H9 (cell line): ENCODE results near the gene NTRK2. TPM values are rescaled to one million over a fixed set of nuclear protein-coding genes. Genes with fewer than 3 reads are reported as not detected.

Experiments used
- DNase-seq: peaks from one replicate; pipeline ENCODE4 v3.0.0-alpha.2; 2017
- H2AFZ ChIP-seq: one replicate; pipeline ENCODE4 v1.6.1; 2013; ENCODE audit warnings: mild to moderate bottlenecking, low read length, control low read depth, moderate library complexity
- H2AK5ac ChIP-seq: 2 replicates; pipeline ENCODE4 v1.6.1; 2013; ENCODE audit warnings: low read length, control low read depth, mixed read lengths; ENCODE audit not compliant: insufficient read length
- H2BK120ac ChIP-seq: one replicate; pipeline ENCODE4 v1.6.1; 2013; ENCODE audit warnings: low read depth, mild to moderate bottlenecking, low read length, control low read depth, inconsistent platforms; ENCODE audit not compliant: poor library complexity, severe bottlenecking
- H2BK12ac ChIP-seq: 2 replicates; pipeline ENCODE4 v1.6.1; 2013; ENCODE audit warnings: low read length, control low read depth, mixed read lengths, low read depth; ENCODE audit not compliant: insufficient read length
- H2BK15ac ChIP-seq: 2 replicates; pipeline ENCODE4 v1.6.1; 2013; ENCODE audit warnings: low read depth, low read length, control low read depth
- H2BK20ac ChIP-seq: one replicate; pipeline ENCODE4 v1.6.1; 2013; ENCODE audit warnings: low read depth, mild to moderate bottlenecking, low read length, control low read depth, inconsistent platforms; ENCODE audit not compliant: poor library complexity, severe bottlenecking
- H2BK5ac ChIP-seq: 2 replicates; pipeline ENCODE4 v1.6.1; 2013; ENCODE audit warnings: low read length, control low read depth, mixed read lengths; ENCODE audit not compliant: insufficient read length
- H3K14ac ChIP-seq: 2 replicates; pipeline ENCODE4 v1.6.1; 2013; ENCODE audit warnings: low read length, control low read depth; ENCODE audit not compliant: insufficient read depth
- H3K18ac ChIP-seq: 2 replicates; pipeline ENCODE4 v1.6.1; 2013; ENCODE audit warnings: low read depth, mild to moderate bottlenecking, mixed read lengths, low read length, control low read depth; ENCODE audit not compliant: insufficient read length
- H3K23ac ChIP-seq: 2 replicates; pipeline ENCODE4 v1.6.1; 2013; ENCODE audit warnings: low read length, control low read depth, mixed read lengths, low read depth; ENCODE audit not compliant: insufficient read length
- H3K23me2 ChIP-seq: 2 replicates; pipeline ENCODE4 v1.6.1; 2013; ENCODE audit warnings: low read depth, mild to moderate bottlenecking, mixed read lengths, low read length, control low read depth; ENCODE audit not compliant: insufficient read length, poor library complexity, severe bottlenecking
- H3K27ac ChIP-seq: 2 replicates; pipeline ENCODE4 v1.5.1; 2013; ENCODE audit warnings: low read length, control low read depth, mixed read lengths, low read depth; ENCODE audit not compliant: insufficient read length
- H3K27me3 ChIP-seq: 2 replicates; pipeline ENCODE4 v1.6.1; 2013; ENCODE audit warnings: low read length, control low read depth, inconsistent platforms; ENCODE audit not compliant: insufficient read depth
- H3K4ac ChIP-seq: 2 replicates; pipeline ENCODE4 v1.6.1; 2013; ENCODE audit warnings: low read depth, mild to moderate bottlenecking, control low read depth, inconsistent platforms, low read length, moderate library complexity
- H3K4me1 ChIP-seq: 2 replicates; pipeline ENCODE4 v1.6.1; 2013; ENCODE audit warnings: low read length, control low read depth, inconsistent platforms; ENCODE audit not compliant: insufficient read depth
- H3K4me2 ChIP-seq: 2 replicates; pipeline ENCODE4 v1.6.1; 2013; ENCODE audit warnings: low read length, control low read depth, mixed read lengths; ENCODE audit not compliant: insufficient read length, insufficient read depth
- H3K56ac ChIP-seq: 2 replicates; pipeline ENCODE4 v1.6.1; 2013; ENCODE audit warnings: low read depth, mild to moderate bottlenecking, mixed read lengths, low read length, control low read depth; ENCODE audit not compliant: insufficient read length
- H3K79me1 ChIP-seq: 2 replicates; pipeline ENCODE4 v1.6.1; 2013; ENCODE audit warnings: low read depth, mild to moderate bottlenecking, moderate library complexity, low read length, control low read depth, inconsistent platforms; ENCODE audit not compliant: insufficient read depth, poor library complexity, severe bottlenecking
- H3K79me2 ChIP-seq: 2 replicates; pipeline ENCODE4 v1.6.1; 2013; ENCODE audit warnings: low read length, control low read depth, inconsistent platforms; ENCODE audit not compliant: insufficient read depth
- H3K9ac ChIP-seq: 2 replicates; pipeline ENCODE4 v1.6.1; 2013; ENCODE audit warnings: low read length, control low read depth, mixed read lengths; ENCODE audit not compliant: insufficient read length; ENCODE audit errors: extremely low read depth
- H3K9me3 ChIP-seq: one replicate; pipeline ENCODE4 v1.6.1; 2013; ENCODE audit warnings: low read depth, low read length, inconsistent platforms; ENCODE audit not compliant: control insufficient read depth
- H3T11ph ChIP-seq: one replicate; pipeline ENCODE4 v1.6.1; 2013; ENCODE audit warnings: mild to moderate bottlenecking, low read length, control low read depth, inconsistent platforms
- H4K20me1 ChIP-seq: one replicate; pipeline ENCODE4 v1.6.1; 2013; ENCODE audit not compliant: control insufficient read depth, insufficient read length, insufficient read depth
- H4K5ac ChIP-seq: 2 replicates; pipeline ENCODE4 v1.6.1; 2013; ENCODE audit warnings: low read depth, mild to moderate bottlenecking, mixed read lengths, low read length, control low read depth; ENCODE audit not compliant: insufficient read length
- H4K8ac ChIP-seq: replicated peaks from 2 replicates; pipeline ENCODE4 v1.6.1; 2013; ENCODE audit warnings: low read length, control low read depth, mixed read lengths, low read depth; ENCODE audit not compliant: insufficient read length
- H4K91ac ChIP-seq: 2 replicates; pipeline ENCODE4 v1.6.1; 2013; ENCODE audit warnings: low read depth, mild to moderate bottlenecking, moderate library complexity, mixed read lengths, low read length, control low read depth; ENCODE audit not compliant: insufficient read length
- H3K27ac Mint-ChIP-seq, 3 experiments: 2 replicates in 2 of 3; 3 replicates in 1 of 3; pipeline ENCODE4 v1.8.0; 2020 to 2021; ENCODE audit warnings: mixed read lengths in 3 of 3, mild to moderate bottlenecking in 1 of 3, moderate library complexity in 1 of 3
- H3K27me3 Mint-ChIP-seq: 2 replicates; pipeline ENCODE4 v1.8.0; 2021; ENCODE audit warnings: low read depth, mild to moderate bottlenecking, moderate library complexity, mixed read lengths
- H3K36me3 Mint-ChIP-seq, 3 experiments: 2 replicates in 2 of 3; 3 replicates in 1 of 3; pipeline ENCODE4 v1.8.0; 2020 to 2021; ENCODE audit warnings: low read depth in 3 of 3, mixed read lengths in 3 of 3; ENCODE audit not compliant: insufficient read depth in 1 of 3
- H3K4me1 Mint-ChIP-seq, 2 experiments: 2 replicates each; pipeline ENCODE4 v1.8.0; 2020; ENCODE audit warnings: mixed read lengths in 2 of 2
- H3K4me3 Mint-ChIP-seq, 2 experiments: 2 replicates in 1 of 2; 3 replicates in 1 of 2; pipeline ENCODE4 v1.8.0; 2020 to 2021; ENCODE audit warnings: mild to moderate bottlenecking in 2 of 2, mixed read lengths in 2 of 2, moderate library complexity in 1 of 2
- H3K9me3 Mint-ChIP-seq, 2 experiments: 2 replicates in 1 of 2; 3 replicates in 1 of 2; pipeline ENCODE4 v1.8.0; 2020; ENCODE audit warnings: mild to moderate bottlenecking in 2 of 2, mixed read lengths in 2 of 2, moderate library complexity in 1 of 2
- WGBS: extraction: QIAGEN DNeasy Blood & Tissue Kit; methylation state at CpG from one replicate; pipeline ENCODE4 v1.1.7; 2013; ENCODE audit warnings: missing lambda C conversion rate, low lambda C conversion rate, mixed read lengths; ENCODE audit not compliant: insufficient read length; ENCODE audit errors: extremely low coverage; 5-methylcytosine and 5-hydroxymethylcytosine counted together
- total RNA-seq: library from RNA; stranded (reverse); gene quantifications from 2 replicates; pipeline ENCODE4 v1.2.1, GENCODE V29; 2021
- TF ChIP-seq, protein P1 (sequence below): fragments of 200-600 bp; sonication (generic); conservative IDR thresholded peaks from 3 replicates; pipeline ENCODE4 v1.8.0; 2021; ENCODE audit warnings: antibody characterized with exemption, mild to moderate bottlenecking

The NTRK2 gene
- total RNA-seq, 1 experiment from 2014 or later = 0.02 TPM

GRCh38 chr9:84974855-84975254 is 305.3 kb downstream of the NTRK2 start:
- no peaks in the 10 kb centered on the region for H3K9me3 Mint-ChIP-seq
- no peak overlapping the region for H3K14ac ChIP-seq
- H3K9me3 ChIP-seq = no peaks in the 10 kb centered on the region
- H3K4me1 Mint-ChIP-seq = no peaks in the 10 kb centered on the region
- no peak overlapping the region for H2BK120ac ChIP-seq
- no CpG with 5 or more reads among the region's 5 CpGs for WGBS
- H3K79me1 ChIP-seq = no peaks in the 10 kb centered on the region
- H3K4me1 ChIP-seq = no peaks in the 10 kb centered on the region
- no peak overlapping the region for H3K4me2 ChIP-seq
- no peak overlapping the region for H3T11ph ChIP-seq
- no peak overlapping the region for H2BK20ac ChIP-seq
- H3K27me3 ChIP-seq = no peaks in the 10 kb centered on the region
- H3K27me3 Mint-ChIP-seq = peaks cover 4% of the 10 kb centered on the region; the same call in 1 of the 2 replicates
- H4K20me1 ChIP-seq = no peaks in the 10 kb centered on the region
- no peak overlapping the region for H2BK12ac ChIP-seq
- H3K79me2 ChIP-seq = no peaks in the 10 kb centered on the region
- H3K56ac ChIP-seq = no peak overlapping the region
- no peak overlapping the region for H3K27ac ChIP-seq
- no peak overlapping the region for H2AK5ac ChIP-seq
- H2BK5ac ChIP-seq = no peak overlapping the region
- no peak overlapping the region for H4K8ac ChIP-seq
- no peak overlapping the region for H2AFZ ChIP-seq
- DNase-seq = no peak
- no peaks in the 10 kb centered on the region for H3K23me2 ChIP-seq
- H3K4ac ChIP-seq = no peak overlapping the region
- H4K5ac ChIP-seq = no peak overlapping the region
- H3K27ac Mint-ChIP-seq = no peak overlapping the region
- H2BK15ac ChIP-seq = no peak overlapping the region
- no peak overlapping the region for H3K9ac ChIP-seq
- no peak overlapping the region for H4K91ac ChIP-seq
- no peak overlapping the region for H3K4me3 Mint-ChIP-seq
- H3K23ac ChIP-seq = no peak overlapping the region
- H3K18ac ChIP-seq = no peak overlapping the region
- H3K36me3 Mint-ChIP-seq = no peaks in the 10 kb centered on the region
- TF ChIP-seq, protein P1, sequence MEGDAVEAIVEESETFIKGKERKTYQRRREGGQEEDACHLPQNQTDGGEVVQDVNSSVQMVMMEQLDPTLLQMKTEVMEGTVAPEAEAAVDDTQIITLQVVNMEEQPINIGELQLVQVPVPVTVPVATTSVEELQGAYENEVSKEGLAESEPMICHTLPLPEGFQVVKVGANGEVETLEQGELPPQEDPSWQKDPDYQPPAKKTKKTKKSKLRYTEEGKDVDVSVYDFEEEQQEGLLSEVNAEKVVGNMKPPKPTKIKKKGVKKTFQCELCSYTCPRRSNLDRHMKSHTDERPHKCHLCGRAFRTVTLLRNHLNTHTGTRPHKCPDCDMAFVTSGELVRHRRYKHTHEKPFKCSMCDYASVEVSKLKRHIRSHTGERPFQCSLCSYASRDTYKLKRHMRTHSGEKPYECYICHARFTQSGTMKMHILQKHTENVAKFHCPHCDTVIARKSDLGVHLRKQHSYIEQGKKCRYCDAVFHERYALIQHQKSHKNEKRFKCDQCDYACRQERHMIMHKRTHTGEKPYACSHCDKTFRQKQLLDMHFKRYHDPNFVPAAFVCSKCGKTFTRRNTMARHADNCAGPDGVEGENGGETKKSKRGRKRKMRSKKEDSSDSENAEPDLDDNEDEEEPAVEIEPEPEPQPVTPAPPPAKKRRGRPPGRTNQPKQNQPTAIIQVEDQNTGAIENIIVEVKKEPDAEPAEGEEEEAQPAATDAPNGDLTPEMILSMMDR = no peak
